Stimulated activated effector memory CD8-positive, alpha-beta T cell treated with anti-CD3 and anti-CD28 coated beads, Interleukin-12 subunit alpha, Interleukin-12 subunit beta, amount 100 ng/mL, for 72 hours (primary cell): ENCODE data around the gene MAGI2.

Source experiments
- ATAC-seq: fragments of 150-1000 bp; cut with Tn5 transposase; 2 replicates; pipeline ENCODE4 v1.10.0; 2021
- DNase-seq, 2 donors: peaks; one replicate each; pipeline ENCODE4 v3.0.0; 2021 to 2022; ENCODE audit warnings: low spot score in 2 of 2
- H3K27ac Mint-ChIP-seq: one replicate; pipeline ENCODE4 v1.8.0; 2022; ENCODE audit warnings: mild to moderate bottlenecking, mixed read lengths
- H3K36me3 Mint-ChIP-seq: one replicate; pipeline ENCODE4 v1.8.0; 2022; ENCODE audit warnings: mild to moderate bottlenecking, mixed read lengths
- H3K4me1 Mint-ChIP-seq: one replicate; pipeline ENCODE4 v1.8.0; 2022; ENCODE audit warnings: mixed read lengths
- H3K4me3 Mint-ChIP-seq: one replicate; pipeline ENCODE4 v1.8.0; 2022; ENCODE audit warnings: mild to moderate bottlenecking, mixed read lengths
- H3K9me3 Mint-ChIP-seq: one replicate; pipeline ENCODE4 v1.8.0; 2022; ENCODE audit warnings: mixed read lengths

Gene MAGI2

DNA sequence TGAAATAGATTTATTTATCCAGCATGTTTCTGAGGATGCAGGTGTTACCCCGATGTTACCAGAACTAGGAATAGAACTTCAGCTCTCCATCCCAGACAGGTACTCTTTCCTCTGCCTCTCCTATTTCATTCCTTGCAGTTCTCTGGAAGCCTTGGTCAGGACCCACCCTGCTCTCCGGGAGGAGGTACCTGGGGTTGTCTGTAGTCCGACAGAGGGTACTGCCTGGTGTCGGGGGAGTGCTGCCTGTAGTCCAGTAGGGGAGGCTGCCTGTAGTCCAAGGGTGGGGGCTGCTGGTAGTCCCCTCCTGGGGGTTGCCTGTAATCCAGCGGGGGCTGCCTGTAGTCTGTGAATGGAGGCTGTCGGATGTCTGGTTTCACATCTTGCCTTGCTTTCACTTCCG lies 1326.5 kb downstream of the MAGI2 start:
- Mint-ChIP-seq H3K4me1 (no peaks in the 10 kb centered on the region), H3K9me3 (no peaks in the 10 kb centered on the region), H3K27ac (no peak overlapping the region), H3K36me3 (no peaks in the 10 kb centered on the region), H3K4me3 (no peak overlapping the region)
- ATAC-seq (no peak), DNase-seq (no peak)

DNA sequence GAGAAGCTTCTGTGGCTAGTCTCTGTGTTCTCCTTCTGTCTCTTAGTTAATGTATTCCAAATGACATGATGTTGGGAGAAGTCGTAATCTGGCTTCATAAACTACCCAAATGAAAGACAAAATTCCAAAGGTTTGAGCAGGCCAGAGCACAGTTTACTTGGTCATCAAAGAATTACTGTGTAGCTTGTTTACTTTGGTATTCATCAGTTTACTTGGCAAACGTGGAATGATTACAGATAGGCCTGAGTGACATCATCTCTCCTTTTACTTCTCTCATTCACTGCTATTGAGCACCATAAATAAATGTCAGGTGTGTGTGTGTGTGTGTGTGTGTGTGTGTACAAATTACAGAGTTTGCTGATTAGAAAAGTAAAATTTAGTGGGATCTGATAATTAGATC lies 1327.6 kb downstream of the MAGI2 start:
- no peaks in the 10 kb centered on the region for H3K4me1 Mint-ChIP-seq
- ATAC-seq (no peak), DNase-seq (no peak)
- H3K27ac Mint-ChIP-seq: no peak overlapping the region
- H3K4me3 Mint-ChIP-seq: no peak overlapping the region
- H3K9me3 Mint-ChIP-seq: no peaks in the 10 kb centered on the region
- no peaks in the 10 kb centered on the region for H3K36me3 Mint-ChIP-seq

DNA sequence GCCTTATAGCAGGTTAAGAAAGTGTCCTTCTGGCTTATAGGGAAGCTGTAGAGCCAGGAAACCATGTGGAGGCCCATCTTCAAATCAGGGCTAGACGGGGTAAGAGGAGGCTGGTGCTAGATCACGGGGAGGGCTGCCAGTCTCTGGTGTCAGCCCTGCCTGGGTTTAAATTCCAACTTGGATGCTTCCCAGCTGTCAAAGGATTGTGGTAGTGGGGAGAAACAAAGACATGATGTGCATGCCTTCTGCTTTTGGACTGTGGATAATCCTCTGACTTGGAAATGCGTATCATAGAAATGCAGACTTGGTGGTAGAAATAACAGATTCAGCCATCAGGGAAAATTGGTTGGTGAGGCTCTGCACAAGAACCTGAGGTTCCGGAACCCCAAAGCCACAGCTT lies 1329.3 kb downstream of the MAGI2 start:
- Mint-ChIP-seq H3K27ac (no peak overlapping the region), H3K36me3 (no peaks in the 10 kb centered on the region), H3K4me3 (no peak overlapping the region), H3K9me3 (no peaks in the 10 kb centered on the region), H3K4me1 (no peaks in the 10 kb centered on the region)
- no peak for DNase-seq
- ATAC-seq: no peak

DNA sequence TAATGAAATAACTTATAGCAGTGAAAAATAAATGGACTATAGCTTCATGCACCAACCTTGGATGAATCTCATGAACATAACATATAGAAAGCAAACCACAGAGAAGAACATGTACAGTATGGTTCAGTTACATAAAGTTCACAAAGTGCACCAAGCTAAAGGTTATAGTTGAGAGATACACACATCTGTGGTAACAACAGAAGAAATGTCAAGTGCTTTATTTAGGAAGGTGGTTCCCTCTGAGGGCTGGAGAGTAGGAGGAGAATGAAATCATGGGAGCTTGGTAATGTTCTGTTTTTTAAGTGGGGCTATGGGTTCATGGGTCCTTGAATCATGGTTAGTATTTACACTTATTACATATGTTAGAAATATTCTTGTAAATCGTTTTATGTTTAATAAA lies 1331.6 kb downstream of the MAGI2 start:
- H3K4me1 Mint-ChIP-seq: no peaks in the 10 kb centered on the region
- no peak overlapping the region for H3K27ac Mint-ChIP-seq
- H3K4me3 Mint-ChIP-seq: no peak overlapping the region
- ATAC-seq: no peak
- no peak for DNase-seq
- no peaks in the 10 kb centered on the region for H3K36me3 Mint-ChIP-seq
- no peaks in the 10 kb centered on the region for H3K9me3 Mint-ChIP-seq

DNA sequence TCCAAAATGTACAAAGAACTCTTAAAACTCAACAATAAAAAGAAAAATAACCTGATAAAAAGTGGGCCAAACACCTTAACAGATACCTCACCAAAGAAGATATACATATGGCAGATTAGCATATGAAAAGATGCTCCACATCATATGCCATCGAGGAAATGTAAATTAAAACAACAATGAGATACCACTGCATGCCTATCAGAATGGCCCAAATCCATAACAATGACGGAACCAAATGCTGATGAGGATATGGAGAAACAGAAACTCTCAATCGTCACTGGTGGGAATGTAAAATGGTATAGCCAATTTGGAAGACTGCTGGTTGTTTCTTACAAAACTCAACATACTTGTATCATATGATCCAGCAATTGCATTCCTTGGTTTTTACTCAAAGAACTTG lies 1335.0 kb downstream of the MAGI2 start:
- ATAC-seq (no peak), DNase-seq (no peak)
- no peaks in the 10 kb centered on the region for H3K9me3 Mint-ChIP-seq
- H3K36me3 Mint-ChIP-seq: no peaks in the 10 kb centered on the region
- H3K27ac Mint-ChIP-seq: no peak overlapping the region
- H3K4me1 Mint-ChIP-seq: no peaks in the 10 kb centered on the region
- no peak overlapping the region for H3K4me3 Mint-ChIP-seq

DNA sequence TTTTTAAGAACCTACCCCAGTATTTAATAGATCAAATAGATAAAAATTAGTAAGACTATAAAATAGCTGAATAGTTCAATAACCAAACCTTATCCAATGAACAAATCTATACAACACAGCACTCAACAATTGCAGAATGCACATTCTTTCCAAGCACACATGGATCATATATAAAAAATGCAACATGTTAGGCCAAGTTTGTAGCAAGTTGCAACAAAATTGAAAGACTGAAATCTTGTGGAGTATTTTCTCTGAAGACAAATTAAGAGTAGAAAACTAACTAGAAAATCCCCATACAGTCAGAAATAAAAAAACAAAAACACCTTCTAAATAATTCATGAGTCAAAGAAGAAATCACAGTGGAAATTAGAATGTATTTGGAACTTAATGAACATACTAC lies 1337.6 kb downstream of the MAGI2 start:
- no peak for DNase-seq
- Mint-ChIP-seq H3K9me3 (no peaks in the 10 kb centered on the region), H3K27ac (no peak overlapping the region), H3K4me1 (no peaks in the 10 kb centered on the region), H3K4me3 (no peak overlapping the region), H3K36me3 (no peaks in the 10 kb centered on the region)
- ATAC-seq: no peak

DNA sequence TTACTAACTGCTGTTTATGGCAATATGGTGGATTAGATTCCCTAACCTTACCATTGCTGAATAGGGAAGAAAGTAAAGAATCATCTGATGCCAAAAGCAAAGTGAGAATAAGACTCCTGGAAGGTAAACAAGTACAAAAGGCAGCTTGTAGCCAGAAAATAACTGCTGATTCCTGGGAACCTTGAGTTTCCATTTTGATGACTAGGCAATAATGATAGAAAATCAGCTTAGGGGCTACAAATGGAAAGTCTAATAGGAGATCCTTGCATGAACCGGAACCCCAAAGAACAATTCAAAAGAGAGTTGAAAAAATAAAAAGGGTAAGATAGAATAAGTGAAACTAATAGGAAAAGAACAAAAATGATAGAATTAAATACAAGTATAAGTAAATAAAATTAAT lies 1338.5 kb downstream of the MAGI2 start:
- Mint-ChIP-seq H3K27ac (no peak overlapping the region), H3K4me3 (no peak overlapping the region), H3K9me3 (no peaks in the 10 kb centered on the region), H3K36me3 (no peaks in the 10 kb centered on the region), H3K4me1 (no peaks in the 10 kb centered on the region)
- DNase-seq: no peak
- no peak for ATAC-seq

DNA sequence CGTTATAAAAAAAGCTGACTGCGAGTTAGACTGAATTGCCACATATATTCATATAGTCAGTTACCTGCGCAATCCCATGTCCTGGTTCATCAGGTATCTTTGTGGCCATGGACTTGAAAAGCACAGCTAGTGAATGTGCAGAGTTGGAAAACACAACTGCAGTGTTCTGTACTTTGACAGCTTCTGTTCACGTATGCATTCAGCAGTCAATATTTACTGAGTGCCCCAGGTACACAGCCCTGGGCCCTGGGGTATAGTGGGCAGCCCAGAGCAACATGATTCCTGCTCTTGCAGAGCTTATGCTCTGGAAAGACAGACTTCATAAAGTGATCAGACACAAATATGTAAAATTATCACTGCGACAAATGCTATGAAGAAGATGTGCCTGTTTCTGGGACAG lies 1341.0 kb downstream of the MAGI2 start:
- ATAC-seq (no peak), DNase-seq (no peak)
- Mint-ChIP-seq H3K36me3 (no peaks in the 10 kb centered on the region), H3K9me3 (no peaks in the 10 kb centered on the region), H3K4me1 (no peaks in the 10 kb centered on the region), H3K27ac (no peak overlapping the region), H3K4me3 (no peak overlapping the region)

DNA sequence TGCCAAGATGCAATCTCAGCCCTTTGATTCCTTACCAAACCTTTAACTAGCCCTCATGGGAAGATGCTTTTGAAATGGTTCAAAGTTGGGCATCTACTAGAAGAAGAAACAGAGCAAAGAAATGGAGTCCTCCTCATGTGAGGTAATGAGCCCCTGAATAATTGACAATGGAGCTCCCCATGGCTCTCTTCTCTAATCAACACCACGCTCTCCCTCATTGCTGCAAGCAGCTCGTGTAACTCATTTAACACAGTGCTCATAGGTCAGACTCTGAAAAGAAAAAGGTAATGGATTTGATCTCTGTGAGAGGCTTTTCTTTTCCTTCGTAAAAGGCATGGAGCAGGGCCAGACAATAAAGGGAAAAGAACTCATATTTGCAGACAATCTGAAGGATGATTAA lies 1342.1 kb downstream of the MAGI2 start:
- no peaks in the 10 kb centered on the region for H3K4me1 Mint-ChIP-seq
- peaks cover 3% of the 10 kb centered on the region for H3K9me3 Mint-ChIP-seq
- no peak overlapping the region for H3K4me3 Mint-ChIP-seq
- ATAC-seq: no peak
- no peaks in the 10 kb centered on the region for H3K36me3 Mint-ChIP-seq
- H3K27ac Mint-ChIP-seq: no peak overlapping the region
- DNase-seq: no peak

DNA sequence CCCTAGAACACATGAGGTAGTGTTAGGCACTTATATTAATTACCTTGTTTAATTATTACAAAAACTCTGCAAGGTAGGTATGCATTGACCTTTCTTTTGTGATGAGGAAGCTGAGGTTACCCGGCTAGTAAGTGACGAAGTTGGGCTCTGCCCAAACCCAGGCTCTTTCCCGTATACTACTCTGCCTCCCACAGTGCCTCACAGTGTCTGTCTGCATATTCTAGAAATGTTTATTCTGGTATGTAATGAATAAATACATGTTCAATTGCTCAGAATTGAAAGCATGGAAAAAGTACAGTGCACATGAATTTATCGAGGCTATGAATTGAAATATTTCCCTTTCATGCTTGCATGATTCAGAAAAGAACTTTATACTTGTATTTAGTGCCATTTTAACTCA lies 1350.0 kb downstream of the MAGI2 start:
- no peaks in the 10 kb centered on the region for H3K36me3 Mint-ChIP-seq

DNA sequence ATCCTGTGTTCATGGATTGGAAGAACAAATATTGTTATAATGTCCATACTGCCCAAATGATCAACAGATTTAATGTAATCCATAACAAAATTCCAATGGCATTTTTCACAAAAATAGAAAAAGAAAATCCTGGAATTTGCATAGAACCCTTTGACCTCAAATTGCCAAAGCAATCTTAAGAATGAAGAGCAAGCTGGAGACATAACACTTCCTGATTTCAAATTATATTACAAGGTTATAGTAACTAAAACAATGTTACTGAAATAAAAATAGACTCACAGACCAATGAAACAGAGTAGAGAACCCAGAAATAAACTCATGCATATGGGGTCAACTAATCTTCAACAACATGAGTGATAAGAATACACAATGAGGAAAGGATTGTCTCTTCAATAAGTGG lies 1352.4 kb downstream of the MAGI2 start:
- Mint-ChIP-seq H3K36me3 (no peaks in the 10 kb centered on the region), H3K9me3 (no peaks in the 10 kb centered on the region), H3K4me1 (no peaks in the 10 kb centered on the region), H3K27ac (no peak overlapping the region), H3K4me3 (no peak overlapping the region)
- no peak for DNase-seq
- no peak for ATAC-seq

More for the DNA sequence above, 1350.0 kb downstream of the MAGI2 start:
- Mint-ChIP-seq H3K27ac (no peak overlapping the region), H3K9me3 (peaks cover 3% of the 10 kb centered on the region), H3K4me1 (no peaks in the 10 kb centered on the region), H3K4me3 (no peak overlapping the region)
- DNase-seq (no peak), ATAC-seq (no peak)

DNA sequence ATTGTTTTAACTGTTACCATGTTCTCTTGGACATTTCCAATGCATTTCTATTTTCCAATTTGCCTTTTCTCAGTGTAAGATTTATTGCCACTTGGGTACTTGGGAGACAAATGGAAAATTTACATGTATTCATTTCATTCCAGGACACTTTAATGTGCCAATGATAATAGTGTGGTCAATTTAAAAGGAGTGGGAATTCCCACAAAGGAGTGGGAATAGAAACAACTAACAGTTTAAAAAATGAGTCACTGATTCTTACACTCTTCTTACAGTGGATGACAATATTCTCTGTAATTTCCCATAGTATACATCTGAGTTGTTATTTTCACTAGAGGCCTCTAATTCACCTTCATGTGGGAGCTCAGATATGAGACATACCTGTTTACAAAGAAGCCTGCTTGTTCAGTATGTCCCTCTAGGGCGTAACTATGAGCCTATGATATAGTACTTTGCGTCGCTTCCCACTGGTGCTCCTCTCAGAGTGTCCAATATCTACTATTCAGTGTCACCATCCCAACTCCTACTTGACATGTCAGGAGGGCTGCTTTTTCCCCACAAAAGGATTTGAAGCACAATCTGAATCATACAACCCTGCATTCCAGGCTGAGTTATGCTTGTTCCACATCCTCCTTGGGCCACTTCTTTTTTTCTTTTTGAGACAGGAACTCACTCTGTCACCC lies 1353.6 kb downstream of the MAGI2 start:
- DNase-seq: no peak

DNA sequence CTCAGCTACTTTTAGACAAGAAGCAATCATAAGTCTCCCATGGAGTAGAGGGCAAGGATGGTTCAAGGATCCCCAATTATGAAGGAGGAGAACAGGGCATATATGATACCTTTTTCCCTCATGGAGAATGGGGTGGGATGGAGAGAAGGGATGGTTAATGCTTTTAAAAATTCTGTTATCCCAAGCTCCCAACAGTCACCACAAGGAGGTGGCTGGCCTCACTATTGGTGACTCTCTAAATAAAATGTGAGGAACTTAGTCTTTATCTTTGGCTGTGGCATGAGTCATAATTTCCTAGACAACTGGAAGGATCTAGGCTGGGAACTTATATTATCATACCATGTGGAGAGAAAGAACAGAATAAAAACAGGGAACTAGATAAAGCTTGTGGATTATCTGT lies 1357.9 kb downstream of the MAGI2 start:
- Mint-ChIP-seq H3K27ac (no peak overlapping the region), H3K36me3 (no peaks in the 10 kb centered on the region), H3K4me3 (no peak overlapping the region), H3K4me1 (no peaks in the 10 kb centered on the region), H3K9me3 (no peaks in the 10 kb centered on the region)
- ATAC-seq (no peak), DNase-seq (no peak)

More for the DNA sequence above, 1353.6 kb downstream of the MAGI2 start:
- Mint-ChIP-seq H3K4me3 (no peak overlapping the region), H3K36me3 (no peaks in the 10 kb centered on the region), H3K27ac (no peak overlapping the region), H3K4me1 (no peaks in the 10 kb centered on the region), H3K9me3 (no peaks in the 10 kb centered on the region)
- no peak for ATAC-seq

DNA sequence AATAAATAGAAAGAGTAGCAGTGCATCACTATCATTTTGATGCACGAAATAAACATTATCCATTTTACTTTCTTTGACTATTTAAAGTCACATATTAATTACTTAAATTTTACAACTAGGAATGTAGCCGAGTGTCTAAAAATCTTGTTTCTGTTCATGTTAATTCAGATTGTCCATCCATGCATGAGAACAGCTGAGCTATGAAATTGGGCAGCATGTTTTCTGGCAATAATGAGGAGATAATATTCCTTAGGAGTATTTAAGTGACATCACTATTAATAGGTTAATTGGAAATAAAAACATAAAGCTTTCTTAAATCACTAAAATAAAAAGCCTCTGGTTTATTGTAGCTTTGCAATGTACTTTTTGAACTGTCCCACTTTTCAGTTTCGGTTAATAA lies 1361.1 kb downstream of the MAGI2 start:
- ATAC-seq: no peak
- Mint-ChIP-seq H3K36me3 (no peaks in the 10 kb centered on the region), H3K4me1 (no peaks in the 10 kb centered on the region), H3K27ac (no peak overlapping the region), H3K4me3 (no peak overlapping the region), H3K9me3 (no peaks in the 10 kb centered on the region)
- no peak for DNase-seq

DNA sequence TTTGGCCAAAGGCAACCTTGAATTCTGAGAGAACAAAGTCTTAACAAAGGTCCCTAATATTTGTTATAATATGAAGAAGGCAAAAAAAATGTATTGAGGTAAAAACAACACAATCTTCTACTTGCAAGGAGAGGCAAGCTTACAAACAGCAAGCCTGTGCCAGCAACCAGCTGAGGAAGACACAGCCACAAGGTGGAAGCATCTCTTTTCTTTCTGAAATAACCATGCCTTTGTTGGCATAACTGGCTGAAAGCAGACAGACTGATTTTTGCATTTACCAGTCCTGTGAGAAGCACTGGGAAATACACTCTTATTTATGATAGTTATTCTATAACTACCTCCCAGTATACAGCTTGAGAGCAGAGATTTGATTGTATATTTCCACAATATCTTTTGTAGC lies 1362.9 kb downstream of the MAGI2 start:
- no peaks in the 10 kb centered on the region for H3K9me3 Mint-ChIP-seq
- H3K4me1 Mint-ChIP-seq: no peaks in the 10 kb centered on the region
- no peak overlapping the region for H3K27ac Mint-ChIP-seq
- no peak overlapping the region for H3K4me3 Mint-ChIP-seq
- ATAC-seq (no peak), DNase-seq (no peak)
- no peaks in the 10 kb centered on the region for H3K36me3 Mint-ChIP-seq

DNA sequence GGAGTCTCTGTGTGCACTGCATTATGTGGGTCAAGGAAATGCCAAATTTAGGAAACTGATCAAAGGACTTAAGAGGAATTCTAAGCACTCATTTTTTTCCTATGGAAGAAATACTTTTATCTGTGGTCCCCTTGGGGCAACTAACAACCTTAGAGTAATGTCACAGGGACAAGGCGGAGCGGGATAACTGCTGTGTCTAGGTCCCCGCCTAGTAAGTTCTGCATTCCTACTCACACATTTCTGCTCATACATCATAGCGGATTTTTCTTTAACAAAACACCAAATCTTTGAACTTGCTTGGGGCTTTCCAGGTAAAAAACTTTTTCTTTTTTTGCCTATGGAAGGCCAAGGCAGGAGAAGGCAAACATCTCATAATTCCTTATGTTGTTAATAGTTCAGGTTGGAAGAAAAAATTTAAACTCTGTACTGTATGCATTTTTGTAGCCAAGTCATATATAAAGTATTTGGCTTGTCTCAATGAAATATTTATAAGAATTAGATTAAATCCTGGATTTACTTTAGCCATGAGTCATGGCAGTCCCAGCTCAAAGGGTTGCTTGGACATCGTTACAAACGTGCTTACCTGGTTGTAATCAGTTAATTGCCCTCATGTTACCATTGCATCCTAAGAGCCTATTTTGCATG lies 1369.9 kb downstream of the MAGI2 start:
- no peak overlapping the region for H3K27ac Mint-ChIP-seq

More for the DNA sequence above, 1369.9 kb downstream of the MAGI2 start:
- Mint-ChIP-seq H3K4me1 (no peaks in the 10 kb centered on the region), H3K4me3 (no peak overlapping the region), H3K9me3 (no peaks in the 10 kb centered on the region), H3K36me3 (no peaks in the 10 kb centered on the region)
- ATAC-seq: no peak
- no peak for DNase-seq
